ENCODE measurements around the gene FTL. TPM values are rescaled to one million over a fixed set of nuclear protein-coding genes. Genes with fewer than 3 reads are reported as not detected.
A peak's percentile ranks its signal among the peaks of the same experiment; 100 is the strongest.

FTL gene
- total RNA-seq, 2 donors from 2014 or later, result 1,784 to 3,181 TPM

- Mint-ChIP-seq H3K27ac (peak overlapping the region; percentile 81), H3K9me3 (no peaks in the 10 kb centered on the region), H3K4me1 (peaks cover 14% of the 10 kb centered on the region), H3K4me3 (peak overlapping the region; percentile 65), H3K36me3 (ENCODE audit: low read depth) (peaks cover 36% of the 10 kb centered on the region), H3K27me3 (ENCODE audit: insufficient read depth) (peaks cover 7% of the 10 kb centered on the region)
- Histone ChIP-seq H3K27me3 (ENCODE audit: control insufficient read depth, insufficient read depth, low read length, poor library complexity, severe bottlenecking) (no peaks in the 10 kb centered on the region), H3K27ac (ENCODE audit: low read depth, low read length) (peak overlapping the region; percentile 89), H3K4me3 (ENCODE audit: low read length) (peak overlapping the region; percentile 95), H3K36me3 (ENCODE audit: control insufficient read depth, insufficient read depth, low read length) (peaks cover 30% of the 10 kb centered on the region), H3K9ac (ENCODE audit: extremely low read depth, low read length, poor library complexity, severe bottlenecking) (peak overlapping the region; percentile 91), H3K9me3 (ENCODE audit: control insufficient read depth, low read length) (no peaks in the 10 kb centered on the region), H3K4me1 (ENCODE audit: control insufficient read depth, insufficient read depth, low read length) (no peaks in the 10 kb centered on the region)
- TF ChIP-seq CTCF (conservative IDR thresholded peaks at IDR 0.05), result no peak
- WGBS, 2 experiments (ENCODE audit: insufficient coverage in 1 of 2, insufficient read length in 1 of 2), result 66 to 86% methylated on average over 8 to 16 of the region's 16 CpGs
- DNase-seq, result no peak
Measured at GRCh38 chr19:48955308-48955958, 9.7 kb upstream of the FTL start.

- Histone ChIP-seq H3K4me1 (ENCODE audit: control insufficient read depth, insufficient read depth, low read length) (no peaks in the 10 kb centered on the region), H3K27me3 (ENCODE audit: control insufficient read depth, insufficient read depth, low read length, poor library complexity, severe bottlenecking) (no peaks in the 10 kb centered on the region), H3K36me3 (ENCODE audit: control insufficient read depth, insufficient read depth, low read length) (peaks cover 37% of the 10 kb centered on the region), H3K4me3 (ENCODE audit: low read length) (no peak overlapping the region), H3K9ac (ENCODE audit: extremely low read depth, low read length, poor library complexity, severe bottlenecking) (no peak overlapping the region), H3K27ac (ENCODE audit: low read depth, low read length) (no peak overlapping the region), H3K9me3 (ENCODE audit: control insufficient read depth, low read length) (no peaks in the 10 kb centered on the region)
- Mint-ChIP-seq H3K27ac (no peak overlapping the region), H3K9me3 (no peaks in the 10 kb centered on the region), H3K4me1 (peaks cover 19% of the 10 kb centered on the region), H3K27me3 (ENCODE audit: insufficient read depth) (no peaks in the 10 kb centered on the region), H3K4me3 (no peak overlapping the region), H3K36me3 (ENCODE audit: low read depth) (peaks cover 44% of the 10 kb centered on the region)
- 97% methylated on average over 6 to 8 of the region's 8 CpGs for WGBS, 2 experiments (ENCODE audit: insufficient coverage in 1 of 2, insufficient read length in 1 of 2)
- no peak for DNase-seq
- TF ChIP-seq CTCF (conservative IDR thresholded peaks at IDR 0.05), result no peak
Measured at GRCh38 chr19:48958006-48958405, 7.1 kb upstream of the FTL start.

- no peak for TF ChIP-seq CTCF (conservative IDR thresholded peaks at IDR 0.05)
- H3K9ac ChIP-seq (ENCODE audit: extremely low read depth, low read length, poor library complexity, severe bottlenecking), result no peak overlapping the region
- Mint-ChIP-seq H3K9me3 (no peaks in the 10 kb centered on the region), H3K27ac (no peak overlapping the region), H3K4me1 (peaks cover 28% of the 10 kb centered on the region), H3K4me3 (no peak overlapping the region), H3K36me3 (ENCODE audit: low read depth) (peaks cover 44% of the 10 kb centered on the region), H3K27me3 (ENCODE audit: insufficient read depth) (no peaks in the 10 kb centered on the region)
- no peak for DNase-seq
- no peaks in the 10 kb centered on the region for H3K9me3 ChIP-seq (ENCODE audit: control insufficient read depth, low read length)
- H3K4me3 ChIP-seq (ENCODE audit: low read length), result no peak overlapping the region
- H3K4me1 ChIP-seq (ENCODE audit: control insufficient read depth, insufficient read depth, low read length), result peaks cover 14% of the 10 kb centered on the region
- H3K27ac ChIP-seq (ENCODE audit: low read depth, low read length), result no peak overlapping the region
- no peaks in the 10 kb centered on the region for H3K27me3 ChIP-seq (ENCODE audit: control insufficient read depth, insufficient read depth, low read length, poor library complexity, severe bottlenecking)
- WGBS, 2 experiments (ENCODE audit: insufficient coverage in 1 of 2, insufficient read length in 1 of 2), result 90 to 93% methylated on average over 3 to 16 of the region's 16 CpGs
- peaks cover 37% of the 10 kb centered on the region for H3K36me3 ChIP-seq (ENCODE audit: control insufficient read depth, insufficient read depth, low read length)
Measured at GRCh38 chr19:48959341-48960239, 5.5 kb upstream of the FTL start.

All from endodermal cell (in vitro differentiated cells).